T-cell (primary cell): ENCODE data around the gene C17orf107. TPM values are rescaled to one million over a fixed set of nuclear protein-coding genes. Genes with fewer than 3 reads are reported as not detected.

Experiments
- ATAC-seq, 4 experiments: fragments of 200-7000 bp in 3 of 4; fragments of 150-1000 bp in 1 of 4; cut with Tn5 transposase; replicated peaks in 1 of 4; 1 replicate in 3 of 4; 2 replicates in 1 of 4; pipeline ENCODE4 v1.10.0; 2021; ENCODE audit warnings: moderate library complexity in 3 of 4, mild to moderate bottlenecking in 2 of 4, moderate number of reproducible peaks in 1 of 4
- CTCF ChIA-PET, 2 donors: fragments of 300-600 bp; sonication (Branson Sonifier 250); formaldehyde crosslinking; loops; one replicate each; lab custom pipeline; 2022; ENCODE audit warnings: antibody characterized with exemption in 2 of 2; lab: Charles Lee
- POLR2A ChIA-PET, 2 donors: fragments of 300-600 bp; sonication (Branson Sonifier 250); formaldehyde crosslinking; loops; one replicate each; lab custom pipeline; 2022; ENCODE audit warnings: antibody characterized with exemption in 2 of 2; lab: Charles Lee
- DNase-seq, 35 experiments: peaks; one replicate each; pipeline versions ENCODE4 v3.0.0 to v3.0.0-alpha.2; 2013 to 2023
- H3K27ac ChIP-seq: one replicate; pipeline ENCODE4 v1.5.1; 2013; ENCODE audit warnings: low read length
- H3K27me3 ChIP-seq, 2 experiments: replicated peaks in 1 of 2; 1 replicate in 1 of 2; 2 replicates in 1 of 2; pipeline versions ENCODE4 v1.6.1 to v1.7.0; 2013; ENCODE audit warnings: low read length in 1 of 2, mixed read lengths in 1 of 2; ENCODE audit not compliant: control insufficient read depth in 2 of 2, insufficient read depth in 2 of 2; ENCODE audit errors: extremely low read depth in 1 of 2
- H3K36me3 ChIP-seq, 2 donors: 1 replicate in 1 of 2; 2 replicates in 1 of 2; pipeline versions ENCODE4 v1.6.1 to v1.7.0; 2013; ENCODE audit warnings: low read length in 1 of 2; ENCODE audit not compliant: control insufficient read depth in 2 of 2, insufficient read depth in 1 of 2; ENCODE audit errors: extremely low read depth in 1 of 2
- H3K4me1 ChIP-seq, 2 experiments: 1 replicate in 1 of 2; 2 replicates in 1 of 2; pipeline versions ENCODE4 v1.6.1 to v1.7.0; 2013; ENCODE audit warnings: low read length in 2 of 2, mixed read lengths in 1 of 2; ENCODE audit not compliant: insufficient read depth in 2 of 2, control insufficient read depth in 1 of 2; ENCODE audit errors: extremely low read depth in 1 of 2
- H3K4me3 ChIP-seq, 2 donors: 1 replicate in 1 of 2; 2 replicates in 1 of 2; pipeline versions ENCODE4 v1.5.1 to v1.7.0; 2013; ENCODE audit warnings: mild to moderate bottlenecking in 2 of 2, low read length in 1 of 2, moderate library complexity in 1 of 2; ENCODE audit not compliant: control insufficient read depth in 1 of 2; ENCODE audit errors: extremely low read depth in 1 of 2
- H3K9me3 ChIP-seq: 2 replicates; pipeline ENCODE4 v1.7.0; 2013
- H3K27ac Mint-ChIP-seq, 2 donors: one replicate each; pipeline ENCODE4 v1.8.0; 2020 to 2021; ENCODE audit warnings: mild to moderate bottlenecking in 2 of 2, mixed read lengths in 2 of 2
- H3K27me3 Mint-ChIP-seq, 2 donors: one replicate each; pipeline ENCODE4 v1.8.0; 2021 to 2022; ENCODE audit warnings: mixed read lengths in 2 of 2
- H3K36me3 Mint-ChIP-seq: one replicate; pipeline ENCODE4 v1.8.0; 2021; ENCODE audit warnings: mixed read lengths
- H3K4me1 Mint-ChIP-seq, 3 donors: one replicate each; pipeline ENCODE4 v1.8.0; 2020 to 2022; ENCODE audit warnings: mixed read lengths in 3 of 3, mild to moderate bottlenecking in 1 of 3
- H3K4me3 Mint-ChIP-seq, 3 donors: one replicate each; pipeline ENCODE4 v1.8.0; 2020 to 2022; ENCODE audit warnings: mild to moderate bottlenecking in 3 of 3, mixed read lengths in 3 of 3, moderate library complexity in 3 of 3
- H3K9me3 Mint-ChIP-seq, 3 donors: one replicate each; pipeline ENCODE4 v1.8.0; 2020 to 2022; ENCODE audit warnings: mixed read lengths in 3 of 3
- WGBS: methylation state at CpG from one replicate; pipeline ENCODE4 v1.1.5; 2013; ENCODE audit warnings: missing lambda C conversion rate; ENCODE audit not compliant: insufficient coverage; 5-methylcytosine and 5-hydroxymethylcytosine counted together
- total RNA-seq, 35 experiments: library from RNA in 6 of 35; stranded (reverse) in 6 of 35; fragments of 120-200 nt in 1 of 35; gene quantifications; one replicate each; pipeline versions ENCODE4 v1.2.1 to v1.2.4 and lab custom pipeline; 2013 to 2026

The C17orf107 gene
- total RNA-seq, 5 donors from 2014 or later (not counting 1 experiment from before 2014, with no cell fraction given) = 3.1 to 41.1 (median 4.1) TPM

- H3K27me3 Mint-ChIP-seq = no peaks in the 10 kb centered on the region
- peak overlapping the region; percentile 76 to 100 for H3K4me3 ChIP-seq
- peak; percentile 47 to 92 (median 67) for DNase-seq
- ChIA-PET POLR2A (no interaction called here), CTCF (interaction anchor here in 1 of 2 donors (0.6 to 1.0 kb wide), 3 partner anchors 10 to 17 kb away, joined by 3 to 6 read pairs (median 4); partner anchors contain the start of genes RNF167 and SLC25A11)
- peaks cover 21% of the 10 kb centered on the region for H3K36me3 Mint-ChIP-seq
- no peaks in the 10 kb centered on the region for H3K9me3 Mint-ChIP-seq
- no peaks in the 10 kb centered on the region for H3K27me3 ChIP-seq
- peaks cover 13 to 41% of the 10 kb centered on the region in 2 experiments for H3K4me1 ChIP-seq
- H3K36me3 ChIP-seq = peaks cover 0 to 29% of the 10 kb centered on the region in 2 donors
- H3K27ac ChIP-seq = peak overlapping the region; percentile 83
- WGBS = 0% methylated on average over 43 of the region's 75 CpGs
- H3K27ac Mint-ChIP-seq = peak overlapping the region; percentile 87
- H3K4me1 Mint-ChIP-seq = peaks cover 37 to 46% (median 39%) of the 10 kb centered on the region in 3 donors
- H3K4me3 Mint-ChIP-seq = peak overlapping the region; percentile 97 to 100 (median 98)
- no peaks in the 10 kb centered on the region for H3K9me3 ChIP-seq
- ATAC-seq = peak; percentile 38 to 57 (median 40)
Observed at GRCh38 chr17:4949321-4950074, 50.2 kb downstream of the C17orf107 start.

- peak; percentile 1 to 12 (median 8) for ATAC-seq
- peaks cover 30 to 38% (median 31%) of the 10 kb centered on the region in 3 donors for H3K4me1 Mint-ChIP-seq
- POLR2A ChIA-PET = no interaction called here
Observed at GRCh38 chr17:4950075-4950745, 50.9 kb downstream of the C17orf107 start.

DNA sequence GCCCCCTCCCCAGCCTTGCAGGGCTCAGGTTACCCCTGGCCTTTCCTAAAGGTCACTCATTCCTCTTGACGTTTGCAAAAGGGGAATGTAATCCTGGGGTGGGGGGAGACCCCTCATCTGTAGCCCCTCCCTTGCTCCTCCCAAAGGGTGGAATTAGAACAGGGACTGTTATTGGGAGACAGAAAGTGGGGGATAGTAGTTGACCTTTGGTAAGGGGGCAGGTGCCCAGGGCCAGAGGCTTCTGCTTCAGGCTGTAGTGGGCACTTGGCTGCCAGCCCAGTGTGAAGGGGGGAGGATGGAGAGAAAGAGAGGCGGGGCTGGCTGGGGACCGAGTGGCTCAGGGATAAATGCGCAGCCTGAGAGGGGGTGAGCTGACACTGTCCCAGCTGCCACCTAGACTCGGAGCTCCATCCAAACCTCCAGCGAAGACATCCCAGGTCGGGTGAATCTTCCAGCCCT, 51.4 kb downstream of the C17orf107 start, which contains the start of gene ENO3:
ENO3 (plus strand) TSS at position 374 of the 459 bp plus-strand sequence. CDS start 711 bp downstream, outside the sequence.
- ChIA-PET CTCF (interaction anchor here (0.6 to 0.7 kb wide), 2 partner anchors 243 to 740 kb away, joined by 3 to 5 read pairs; no protein-coding TSS in a partner anchor), POLR2A (no interaction called here)
- Histone ChIP-seq H3K27me3 (no peaks in the 10 kb centered on the region), H3K4me1 (peaks cover 4 to 28% of the 10 kb centered on the region in 2 experiments), H3K4me3 (peak within 1 kb of the TSS; percentile 53 to 65), H3K36me3 (peaks cover 0 to 16% of the 10 kb centered on the region in 2 donors), H3K27ac (peak within 1 kb of the TSS; percentile 80), H3K9me3 (no peaks in the 10 kb centered on the region)
- Mint-ChIP-seq H3K36me3 (peaks cover 11% of the 10 kb centered on the region), H3K4me3 (peak within 1 kb of the TSS; percentile 74 to 100 (median 79)), H3K27ac (peak within 1 kb of the TSS; percentile 85 to 87), H3K4me1 (peaks cover 24 to 33% (median 26%) of the 10 kb centered on the region in 3 donors), H3K9me3 (no peaks in the 10 kb centered on the region), H3K27me3 (no peaks in the 10 kb centered on the region)
- ATAC-seq = no peak
- DNase-seq = no peak
- WGBS = 90% methylated on average over 2 of the region's 7 CpGs

More at GRCh38 chr17:4950075-4950745, 50.9 kb downstream of the C17orf107 start:
- CTCF ChIA-PET = interaction anchor here in 1 of 2 donors (0.6 to 0.8 kb wide), 2 partner anchors 15 to 16 kb away, joined by 4 to 6 read pairs; no protein-coding TSS in a partner anchor
- peak overlapping the region; percentile 80 for H3K27ac ChIP-seq
- peak overlapping the region; percentile 53 to 65 for H3K4me3 ChIP-seq
- no peaks in the 10 kb centered on the region for H3K9me3 Mint-ChIP-seq
- peaks cover 0 to 22% of the 10 kb centered on the region in 2 donors for H3K36me3 ChIP-seq
- no peaks in the 10 kb centered on the region for H3K9me3 ChIP-seq
- H3K4me3 Mint-ChIP-seq = peak overlapping the region; percentile 74 to 100 (median 79)
- no peaks in the 10 kb centered on the region for H3K27me3 ChIP-seq
- 4% methylated on average over 46 of the region's 52 CpGs for WGBS
- peak overlapping the region; percentile 85 to 87 for H3K27ac Mint-ChIP-seq
- H3K36me3 Mint-ChIP-seq = peaks cover 17% of the 10 kb centered on the region
- DNase-seq = peak in 14 of 35 experiments; percentile 7 to 67 (median 28)
- H3K27me3 Mint-ChIP-seq = no peaks in the 10 kb centered on the region
- H3K4me1 ChIP-seq = peaks cover 7 to 34% of the 10 kb centered on the region in 2 experiments

GRCh38 chr17:4951486-4951885, 52.1 kb downstream of the C17orf107 start:
- CTCF ChIA-PET = interaction anchor here (0.6 to 0.7 kb wide), 2 partner anchors 244 to 741 kb away, joined by 3 to 5 read pairs; no protein-coding TSS in a partner anchor

More at GRCh38 chr17:4951486-4951885, 52.1 kb downstream of the C17orf107 start:
- Histone ChIP-seq H3K4me1 (peaks cover under 1 to 22% of the 10 kb centered on the region in 2 experiments), H3K27ac (no peak overlapping the region), H3K9me3 (no peaks in the 10 kb centered on the region), H3K27me3 (no peaks in the 10 kb centered on the region), H3K4me3 (no peak overlapping the region), H3K36me3 (peaks cover 0 to 9% of the 10 kb centered on the region in 2 donors)
- no peak for ATAC-seq
- H3K9me3 Mint-ChIP-seq = no peaks in the 10 kb centered on the region
- peak overlapping the region; percentile 22 to 87 for H3K27ac Mint-ChIP-seq
- no peak for DNase-seq
- H3K27me3 Mint-ChIP-seq = no peaks in the 10 kb centered on the region
- peak overlapping the region in 2 of 3 donors; percentile 41 to 100 for H3K4me3 Mint-ChIP-seq
- peaks cover 21 to 32% (median 26%) of the 10 kb centered on the region in 3 donors for H3K4me1 Mint-ChIP-seq
- 94% methylated on average over 2 of the region's 3 CpGs for WGBS
- POLR2A ChIA-PET = interaction anchor here in 1 of 2 donors (0.8 kb wide), 1 partner anchor 16 kb away, joined by 4 read pairs; the partner anchor contains the start of gene SPAG7
- peaks cover 6% of the 10 kb centered on the region for H3K36me3 Mint-ChIP-seq

Other genes with a start within 250 kb of the C17orf107 start
- 10 to 100 TPM; 50.0 to 88.3 (median 85.0) TPM for gene PELP1, start 195.4 kb upstream of the C17orf107 start, total RNA-seq
- gene ARRB2, start 188.9 kb upstream of the C17orf107 start, total RNA-seq = 100 to 1,000 TPM; 247 to 374 (median 325) TPM
- 10 to 100 TPM in 4 of 5 donors, 1 to 10 TPM in 1; 9.0 to 33.1 (median 28.6) TPM for gene MED11, start 168.1 kb upstream of the C17orf107 start, total RNA-seq
- 1 to 10 TPM in 1 of 5 donors, under 1 TPM in 4; 0.29 to 1.4 (median 0.44) TPM for gene ZMYND15, start 159.7 kb upstream of the C17orf107 start, total RNA-seq
- 10 to 100 TPM in 1 of 5 donors, 1 to 10 TPM in 4; 2.5 to 11.2 (median 3.1) TPM for gene CXCL16, start 159.6 kb upstream of the C17orf107 start, total RNA-seq
- not detected for gene TM4SF5, start 127.7 kb upstream of the C17orf107 start, total RNA-seq
- gene VMO1, start 113.2 kb upstream of the C17orf107 start, total RNA-seq = under 1 TPM in 4 of 5 donors, not detected in 1; 0.38 to 0.82 (median 0.59) TPM
- gene GLTPD2, start 110.6 kb upstream of the C17orf107 start, total RNA-seq = not detected
- gene PSMB6, start 103.4 kb upstream of the C17orf107 start, total RNA-seq = 10 to 100 TPM; 45.7 to 63.5 (median 57.0) TPM
- 10 to 100 TPM; 24.2 to 41.7 (median 31.4) TPM for gene PLD2, start 92.4 kb upstream of the C17orf107 start, total RNA-seq
- gene MINK1, start 66.2 kb upstream of the C17orf107 start, total RNA-seq = 100 to 1,000 TPM; 156 to 189 (median 164) TPM
- 1 to 10 TPM in 3 of 5 donors, under 1 TPM in 2; 0.73 to 3.5 (median 1.3) TPM for gene CHRNE, start 3.6 kb downstream of the C17orf107 start, total RNA-seq
- gene GP1BA, start 32.7 kb downstream of the C17orf107 start, total RNA-seq = under 1 TPM in 1 of 5 donors, not detected in 4; 0.40 TPM
- 10 to 100 TPM; 30.9 to 51.6 (median 47.0) TPM for gene SLC25A11, start 40.5 kb downstream of the C17orf107 start, total RNA-seq
- gene RNF167, start 40.7 kb downstream of the C17orf107 start, total RNA-seq = 100 to 1,000 TPM; 109 to 158 (median 135) TPM
- 100 to 1,000 TPM; 654 to 853 (median 744) TPM for gene PFN1, start 49.0 kb downstream of the C17orf107 start, total RNA-seq
- 10 to 100 TPM; 31.0 to 38.4 (median 36.3) TPM for gene ENO3, start 51.6 kb downstream of the C17orf107 start, total RNA-seq
- gene SPAG7, start 68.3 kb downstream of the C17orf107 start, total RNA-seq = 10 to 100 TPM; 36.4 to 65.6 (median 55.8) TPM
- gene CAMTA2, start 88.1 kb downstream of the C17orf107 start, total RNA-seq = 10 to 100 TPM; 59.8 to 82.8 (median 72.0) TPM
- gene INCA1, start 98.0 kb downstream of the C17orf107 start, total RNA-seq = under 1 TPM in 2 of 5 donors, not detected in 3; 0.38 to 0.43 TPM
- 10 to 100 TPM; 15.3 to 37.9 (median 28.5) TPM for gene KIF1C, start 98.4 kb downstream of the C17orf107 start, total RNA-seq
- gene SLC52A1, start 135.9 kb downstream of the C17orf107 start, total RNA-seq = under 1 TPM in 3 of 5 donors, not detected in 2; 0.14 to 0.62 (median 0.25) TPM
- 10 to 100 TPM in 1 of 5 donors, 1 to 10 TPM in 4; 3.3 to 10.4 (median 8.5) TPM for gene ZFP3, start 178.9 kb downstream of the C17orf107 start, total RNA-seq
- 10 to 100 TPM in 3 of 5 donors, 1 to 10 TPM in 2; 7.3 to 20.9 (median 14.2) TPM for gene ZNF232, start 212.3 kb downstream of the C17orf107 start, total RNA-seq
- 1 to 10 TPM in 1 of 5 donors, under 1 TPM in 4; 0.03 to 1.1 (median 0.09) TPM for gene USP6, start 216.5 kb downstream of the C17orf107 start, total RNA-seq